Stomach (tissue), 9 donors: Measurements from ENCODE around the gene RHD. TPM values are rescaled to one million over a fixed set of nuclear protein-coding genes. Genes with fewer than 3 reads are reported as not detected.
"Not testable (repeated sequence)": the region's sequence is repeated elsewhere in the genome, so short reads cannot be mapped to it uniquely, and the experiment has no call there.

Source experiments
- DNase-seq, 2 donors: peaks; one replicate each; pipeline versions ENCODE4 v3.0.0 to v3.0.0-alpha.2; 2013 to 2019
- H3K27ac ChIP-seq, 5 donors: fragments of 200-600 bp in 4 of 5; sonication (generic) in 4 of 5; one replicate each; pipeline ENCODE4 v1.5.1; 2013 to 2019; ENCODE audit warnings: mild to moderate bottlenecking in 1 of 5, moderate library complexity in 1 of 5
- H3K27me3 ChIP-seq, 3 donors: fragments of 200-600 bp; sonication (generic); one replicate each; pipeline ENCODE4 v1.5.1; 2017 to 2019; ENCODE audit warnings: mixed run types in 1 of 3
- H3K36me3 ChIP-seq, 4 donors: fragments of 200-600 bp; sonication (generic); 1 replicate in 3 of 4; 2 replicates in 1 of 4; pipeline ENCODE4 v1.5.1; 2016 to 2019
- H3K4me1 ChIP-seq, 4 donors: fragments of 200-600 bp; sonication (generic); one replicate each; pipeline ENCODE4 v1.5.1; 2016 to 2019
- H3K4me3 ChIP-seq, 4 donors: fragments of 200-600 bp; sonication (generic) in 3 of 4; one replicate each; pipeline ENCODE4 v1.5.1; 2016 to 2019; ENCODE audit warnings: mild to moderate bottlenecking in 1 of 4
- H3K9me3 ChIP-seq, 4 donors: fragments of 200-600 bp; sonication (generic); one replicate each; pipeline ENCODE4 v1.5.1; 2016 to 2019
- WGBS, 5 donors: extraction: QIAGEN DNeasy Blood & Tissue Kit in 3 of 5; methylation state at CpG; one replicate each; pipeline versions ENCODE4 v1.1.5 to v1.1.7; 2013 to 2018; 5-methylcytosine and 5-hydroxymethylcytosine counted together
- intact Hi-C: fragments of 100-400 bp; cut with DNase I; formaldehyde crosslinking; loops from one replicate; pipeline ENCODE4 v1.15.1; 2023; ENCODE audit warnings: low total_unique reads
- polyA plus RNA-seq, 3 donors: library from polyadenylated mRNA; stranded (reverse); fragments of 200-250 nt; gene quantifications; one replicate each; pipeline ENCODE4 v1.2.3, GENCODE V29; 2013
- total RNA-seq, 5 donors: library from RNA; depleted of rRNA; stranded (reverse); fragments of >200 nt; gene quantifications; one replicate each; pipeline versions ENCODE4 v1.1.0 to v1.2.3, GENCODE V29; 2014 to 2016
- donor health status: healthy with polysubstance abuse.
- donor health status: Bipolar disorder and iron deficiency.
- donor health status: healthy.

Gene RHD
- total and polyA plus RNA-seq, 8 donors = 0.18 TPM; not detected in 7

DNA sequence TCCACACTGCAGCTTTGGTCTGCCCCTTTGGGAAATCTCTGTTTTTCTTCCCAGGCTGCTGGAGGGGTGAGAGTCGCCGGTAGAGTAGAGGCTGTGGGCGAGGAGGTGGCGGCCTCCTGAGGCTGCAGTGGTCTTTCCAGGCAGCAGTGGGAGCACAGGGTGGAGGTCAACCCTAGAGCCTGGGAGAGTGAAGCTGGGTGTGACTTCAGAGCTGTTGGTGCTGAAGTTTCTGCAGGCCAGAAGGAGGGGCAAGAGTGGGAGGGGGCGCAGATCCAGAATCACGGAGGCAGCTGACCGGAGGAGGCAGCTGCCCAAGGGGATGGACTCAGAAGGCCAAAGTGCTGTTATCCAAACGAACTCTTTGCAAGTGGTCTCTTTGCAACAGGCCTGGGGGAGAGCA is 6.5 kb downstream of the RHD start:
- intact Hi-C loops, H3K9me3 ChIP-seq, H3K36me3 ChIP-seq, H3K4me1 ChIP-seq, H3K4me3 ChIP-seq, DNase-seq, H3K27ac ChIP-seq, H3K27me3 ChIP-seq: not testable (repeated sequence)
- 70 to 83% (median 73%) methylated on average over 3 to 7 of the region's 8 CpGs for WGBS, 5 donors

GRCh38 chr1:25279693-25280111 is 7.4 kb downstream of the RHD start:
- DNase-seq, intact Hi-C loops: not testable (repeated sequence)
- WGBS, 5 donors = 43 to 83% (median 66%) methylated on average over 4 of the region's 5 CpGs

GRCh38 chr1:25285862-25286261 is 13.6 kb downstream of the RHD start:
- H3K27ac ChIP-seq, intact Hi-C loops, DNase-seq, H3K36me3 ChIP-seq, H3K4me3 ChIP-seq, H3K27me3 ChIP-seq, H3K9me3 ChIP-seq, H3K4me1 ChIP-seq: not testable (repeated sequence)
- 75 to 83% (median 80%) methylated on average over 3 of the region's 3 CpGs for WGBS, 5 donors

More at GRCh38 chr1:25279693-25280111, 7.4 kb downstream of the RHD start:
- H3K27me3 ChIP-seq, H3K36me3 ChIP-seq, H3K4me3 ChIP-seq, H3K9me3 ChIP-seq, H3K4me1 ChIP-seq, H3K27ac ChIP-seq: not testable (repeated sequence)

DNA sequence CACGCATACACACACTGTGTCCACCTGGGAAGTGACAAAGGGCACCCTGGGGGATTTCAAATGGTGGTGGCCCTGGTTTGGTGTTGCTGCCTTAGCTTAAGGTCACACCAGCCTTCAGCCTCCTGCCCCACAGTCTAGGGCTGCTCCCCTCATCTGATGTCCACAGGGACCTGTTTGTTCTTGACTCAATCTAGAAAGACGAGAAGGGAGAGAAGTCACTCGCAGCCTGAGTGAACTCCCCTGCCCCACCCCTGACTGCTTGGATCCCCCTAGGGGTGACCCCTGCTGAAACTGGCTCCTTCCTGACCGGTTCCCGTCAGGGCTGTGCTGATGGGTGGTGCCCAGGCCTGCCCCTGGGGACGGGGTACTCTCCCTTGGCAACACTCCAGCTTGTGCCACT is 14.9 kb downstream of the RHD start:
- H3K4me1 ChIP-seq, H3K9me3 ChIP-seq, H3K27ac ChIP-seq, H3K36me3 ChIP-seq, intact Hi-C loops, H3K4me3 ChIP-seq, H3K27me3 ChIP-seq: not testable (repeated sequence)
- peak in 1 of 2 donors; percentile 36 for DNase-seq
- WGBS, 5 donors = 62 to 74% (median 69%) methylated on average over 3 to 6 of the region's 6 CpGs

GRCh38 chr1:25288573-25289101 is 16.3 kb downstream of the RHD start:
- DNase-seq, H3K4me3 ChIP-seq, intact Hi-C loops, H3K27ac ChIP-seq, H3K9me3 ChIP-seq, H3K36me3 ChIP-seq, H3K4me1 ChIP-seq, H3K27me3 ChIP-seq: not testable (repeated sequence)
- 83 to 91% (median 86%) methylated on average over 1 to 4 of the region's 8 CpGs for WGBS, 5 donors

GRCh38 chr1:25290043-25290442 is 17.7 kb downstream of the RHD start:
- H3K27ac ChIP-seq, H3K27me3 ChIP-seq, intact Hi-C loops, H3K36me3 ChIP-seq, H3K9me3 ChIP-seq, DNase-seq, H3K4me3 ChIP-seq, H3K4me1 ChIP-seq: not testable (repeated sequence)
- 6 to 20% (median 13%) methylated on average over 2 to 5 of the region's 6 CpGs for WGBS, 5 donors

DNA sequence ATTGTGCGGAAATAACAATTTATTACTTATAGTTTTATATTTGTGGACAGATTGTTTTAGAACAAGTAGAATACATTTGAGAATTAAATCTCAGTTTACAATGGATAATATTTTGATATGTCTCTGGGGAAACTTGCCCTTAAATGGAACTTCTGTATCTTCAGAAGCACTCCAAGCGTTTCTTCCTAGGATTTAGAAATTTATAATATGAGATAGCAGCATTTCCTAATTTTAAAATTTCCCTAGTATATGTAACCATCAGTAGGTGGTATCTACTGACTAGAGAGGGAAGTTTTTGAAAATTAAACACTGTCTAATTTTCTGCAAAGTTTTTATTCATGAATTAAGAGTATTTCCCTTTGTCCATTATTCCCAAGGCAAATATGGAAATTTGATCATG is 21.1 kb downstream of the RHD start:
- WGBS, 5 donors = 81 to 91% (median 85%) methylated on average over 2 of the region's 2 CpGs

DNA sequence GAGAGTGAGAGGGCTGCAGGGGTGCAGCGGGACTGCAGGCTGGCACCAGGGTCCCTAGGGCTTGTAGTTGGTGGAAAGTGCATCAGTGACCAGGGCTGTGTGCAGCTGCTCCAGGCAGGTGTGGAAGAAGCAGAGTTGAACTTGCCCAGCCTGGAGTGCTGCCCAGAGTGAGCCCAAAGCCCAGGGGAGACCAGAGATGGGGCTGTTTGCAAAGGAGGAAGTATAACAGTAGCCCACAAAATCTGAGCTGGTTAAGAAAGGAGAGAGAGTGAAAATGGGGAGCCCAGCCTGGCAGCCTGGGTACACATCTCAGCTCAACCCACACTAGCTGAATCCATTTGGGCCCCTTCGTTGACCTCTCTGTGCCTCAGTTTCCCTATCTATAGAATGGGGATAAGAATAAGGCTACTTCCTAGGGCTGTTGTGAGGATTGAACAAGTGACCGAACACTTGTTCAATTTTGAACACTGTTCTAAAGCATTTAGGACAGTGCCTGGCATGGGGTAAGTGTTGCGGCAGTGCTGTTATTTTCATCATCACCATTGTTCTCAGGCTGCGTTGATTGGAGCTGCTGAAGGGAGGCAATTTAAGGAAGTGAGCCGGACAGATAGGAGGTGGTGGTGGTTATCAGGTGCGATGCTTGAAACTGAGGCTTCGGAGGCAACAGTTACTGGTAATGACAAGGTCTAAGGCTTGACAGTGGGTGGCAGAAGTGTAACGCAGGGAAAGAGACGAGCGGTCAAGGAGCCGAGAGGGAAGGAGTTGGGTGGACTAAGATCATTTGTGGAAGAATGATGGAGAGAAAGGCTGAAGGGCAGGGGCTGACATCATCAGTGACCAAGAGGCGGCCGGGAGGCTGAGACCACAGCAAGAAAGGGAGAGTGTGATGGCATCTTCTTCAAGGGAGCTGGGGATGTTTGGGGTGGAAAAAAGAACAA is 22.8 kb downstream of the RHD start:
- 29 to 86% (median 72%) methylated on average over 2 to 6 of the region's 14 CpGs for WGBS, 5 donors

More for the DNA sequence above, 21.1 kb downstream of the RHD start:
- H3K36me3 ChIP-seq, H3K4me3 ChIP-seq, H3K4me1 ChIP-seq, H3K9me3 ChIP-seq, H3K27ac ChIP-seq, intact Hi-C loops, H3K27me3 ChIP-seq, DNase-seq: not testable (repeated sequence)

DNA sequence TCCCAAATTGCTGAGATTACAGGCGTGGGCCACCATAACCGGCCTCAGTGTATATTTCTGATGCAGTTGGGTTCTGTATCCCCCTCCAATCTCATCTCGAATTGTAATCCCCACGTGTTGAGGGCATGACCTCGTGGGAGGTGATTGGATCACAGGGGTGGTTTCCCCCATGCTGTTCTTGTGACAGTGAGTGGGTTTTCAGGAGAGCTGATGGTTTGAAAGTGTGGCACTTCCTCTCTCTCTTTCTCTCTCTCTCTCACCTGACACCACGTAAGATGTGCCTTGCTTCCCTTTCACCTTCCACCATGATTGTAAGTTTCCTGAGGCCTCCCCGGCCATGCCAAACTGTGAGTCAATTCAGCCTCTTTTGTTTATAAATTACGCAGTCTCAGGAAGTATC is 24.2 kb downstream of the RHD start:
- DNase-seq, H3K27me3 ChIP-seq, intact Hi-C loops, H3K36me3 ChIP-seq, H3K4me3 ChIP-seq, H3K4me1 ChIP-seq, H3K9me3 ChIP-seq, H3K27ac ChIP-seq: not testable (repeated sequence)
- WGBS, 5 donors = 48 to 68% (median 64%) methylated on average over 4 to 7 of the region's 8 CpGs

More for the DNA sequence above, 22.8 kb downstream of the RHD start:
- H3K9me3 ChIP-seq, intact Hi-C loops, H3K4me3 ChIP-seq, H3K36me3 ChIP-seq, H3K4me1 ChIP-seq, DNase-seq, H3K27me3 ChIP-seq, H3K27ac ChIP-seq: not testable (repeated sequence)

DNA sequence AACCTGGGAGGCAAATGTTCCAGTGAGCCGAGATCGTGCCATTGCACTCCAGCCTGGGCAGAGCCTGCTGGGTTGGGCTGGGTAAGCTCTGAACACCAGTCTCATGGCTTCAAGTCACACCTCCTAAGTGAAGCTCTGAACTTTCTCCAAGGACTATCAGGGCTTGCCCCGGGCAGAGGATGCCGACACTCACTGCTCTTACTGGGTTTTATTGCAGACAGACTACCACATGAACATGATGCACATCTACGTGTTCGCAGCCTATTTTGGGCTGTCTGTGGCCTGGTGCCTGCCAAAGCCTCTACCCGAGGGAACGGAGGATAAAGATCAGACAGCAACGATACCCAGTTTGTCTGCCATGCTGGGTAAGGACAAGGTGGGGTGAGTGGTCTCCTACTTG is 28.4 kb downstream of the RHD start:
- WGBS, 5 donors = 89 to 94% (median 91%) methylated on average over 9 of the region's 9 CpGs
- H3K9me3 ChIP-seq, DNase-seq, intact Hi-C loops, H3K4me1 ChIP-seq, H3K27me3 ChIP-seq, H3K4me3 ChIP-seq, H3K27ac ChIP-seq: not testable (repeated sequence)
- H3K36me3 ChIP-seq = peaks cover 0 to 12% (median 3%) of the 10 kb centered on the region in 4 donors

DNA sequence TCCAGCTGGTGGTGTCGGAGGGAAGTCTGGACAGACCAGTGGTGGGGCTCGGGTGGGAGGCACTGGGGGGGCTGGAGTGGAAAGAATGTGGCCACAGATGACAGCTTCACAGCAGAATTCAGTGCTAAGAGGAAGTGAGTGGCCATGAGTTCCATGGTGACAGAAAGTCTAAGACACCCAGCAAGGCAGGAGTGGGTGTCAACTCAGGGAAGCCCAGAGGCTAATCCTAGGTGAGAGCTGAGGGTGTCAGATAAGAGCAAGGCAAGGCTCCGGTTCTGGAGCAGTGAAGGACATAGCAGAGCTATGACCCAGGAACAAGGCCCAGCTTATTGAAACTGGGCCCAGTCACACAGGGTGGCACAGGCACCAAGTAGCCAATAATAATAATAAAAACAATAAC is 30.0 kb downstream of the RHD start:
- peaks cover 0 to 20% (median 9%) of the 10 kb centered on the region in 4 donors for H3K36me3 ChIP-seq
- H3K27me3 ChIP-seq, H3K27ac ChIP-seq, H3K4me1 ChIP-seq, intact Hi-C loops, H3K4me3 ChIP-seq, H3K9me3 ChIP-seq, DNase-seq: not testable (repeated sequence)
- 67 to 90% (median 79%) methylated on average over 3 of the region's 3 CpGs for WGBS, 5 donors

GRCh38 chr1:25304936-25305335 is 32.6 kb downstream of the RHD start:
- DNase-seq, H3K4me3 ChIP-seq, H3K9me3 ChIP-seq, H3K27ac ChIP-seq, H3K4me1 ChIP-seq, H3K27me3 ChIP-seq, intact Hi-C loops: not testable (repeated sequence)
- WGBS, 5 donors = 69 to 81% (median 78%) methylated on average over 4 of the region's 4 CpGs
- H3K36me3 ChIP-seq = peaks cover 0 to 20% (median 9%) of the 10 kb centered on the region in 4 donors
